Erythroblast (primary cell): ENCODE data around the gene VPS29.

Source experiments
- GATA1 ChIP-seq: IDR thresholded peaks from 2 replicates; pipeline ENCODE4 v1.6.1; 2011; ENCODE audit warnings: low read depth, mild to moderate bottlenecking, control low read depth, low read length, moderate library complexity
- POLR2A ChIP-seq: IDR thresholded peaks from 2 replicates; pipeline ENCODE4 v1.6.1; 2011; ENCODE audit warnings: mild to moderate bottlenecking, low read length

DNA sequence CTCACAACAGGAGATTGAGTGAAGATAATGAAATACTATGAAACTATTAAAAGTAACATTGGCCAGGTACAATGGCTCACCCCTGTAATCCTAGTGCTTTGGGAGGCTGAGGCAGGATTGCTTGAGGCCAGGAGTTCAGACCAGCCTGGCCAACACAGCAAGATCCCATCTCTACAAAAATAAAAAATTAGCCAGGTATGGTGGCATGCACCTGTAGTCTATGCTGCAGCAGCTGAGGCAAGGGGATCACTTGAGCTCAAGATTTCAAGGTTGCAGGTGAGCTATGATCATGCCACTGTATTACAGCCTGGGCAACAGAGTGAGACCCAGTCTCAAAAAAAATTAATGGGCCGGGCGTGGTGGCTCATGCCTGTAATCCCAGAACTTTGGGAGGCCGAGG lies 15.1 kb upstream of the VPS29 start:
- TF ChIP-seq POLR2A: no peak
- TF ChIP-seq GATA1: no peak
